Tibial nerve (tissue), 4 donors: ENCODE results near the gene BARX1. TPM values are rescaled to one million over a fixed set of nuclear protein-coding genes. Genes with fewer than 3 reads are reported as not detected.

Experiments used
- DNase-seq, 2 donors: peaks; one replicate each; pipeline ENCODE4 v3.0.0-alpha.2; 2019; ENCODE audit warnings: low spot score in 2 of 2
- H3K27ac ChIP-seq, 4 donors: fragments of 200-600 bp; sonication (generic) in 3 of 4; one replicate each; pipeline ENCODE4 v1.5.1; 2017 to 2019; ENCODE audit warnings: mild to moderate bottlenecking in 1 of 4
- H3K27me3 ChIP-seq, 2 donors: fragments of 200-600 bp; sonication (generic) in 1 of 2; one replicate each; pipeline versions ENCODE4 v1.5.1 to v1.6.0; 2017 to 2019
- H3K36me3 ChIP-seq, 3 donors: fragments of 200-600 bp; sonication (generic); one replicate each; pipeline ENCODE4 v1.5.1; 2018 to 2019
- H3K4me1 ChIP-seq, 4 donors: fragments of 200-600 bp; sonication (generic) in 3 of 4; one replicate each; pipeline ENCODE4 v1.5.1; 2017 to 2019
- H3K4me3 ChIP-seq, 4 donors: fragments of 200-600 bp; sonication (generic) in 3 of 4; one replicate each; pipeline ENCODE4 v1.5.1; 2017 to 2019; ENCODE audit warnings: mild to moderate bottlenecking in 1 of 4, moderate library complexity in 1 of 4
- H3K9me3 ChIP-seq, 4 donors: fragments of 200-600 bp; sonication (generic) in 3 of 4; one replicate each; pipeline ENCODE4 v1.5.1; 2017 to 2019
- EP300 ChIP-seq, 2 donors: sonication (generic); formaldehyde crosslinking; IDR thresholded peaks; one replicate each; pipeline ENCODE4 v1.6.1; 2017; ENCODE audit warnings: antibody characterized with exemption in 2 of 2, mild to moderate bottlenecking in 1 of 2
- POLR2A ChIP-seq, 2 donors: fragments of 450-650 bp; IDR thresholded peaks; one replicate each; pipeline ENCODE4 v1.6.1; 2017; ENCODE audit warnings: antibody characterized with exemption in 2 of 2, mild to moderate bottlenecking in 2 of 2, moderate library complexity in 2 of 2
- WGBS, 2 donors: methylation state at CpG; one replicate each; pipeline ENCODE4 v1.1.5; 2018; 5-methylcytosine and 5-hydroxymethylcytosine counted together
- total RNA-seq, 4 donors: library from RNA; depleted of rRNA; stranded (reverse); fragments of >200 nt; gene quantifications; one replicate each; pipeline ENCODE4 v1.1.0, GENCODE V29; 2016
- TF ChIP-seq, protein P1 (sequence below), 5 experiments: fragments of 200-600 bp in 3 of 5; fragments of 450-650 bp in 2 of 5; sonication (generic) in 3 of 5; IDR thresholded peaks; one replicate each; pipeline ENCODE4 v1.5.1; 2016 to 2019; ENCODE audit warnings: antibody characterized with exemption in 5 of 5, mild to moderate bottlenecking in 3 of 5, moderate library complexity in 2 of 5

The BARX1 gene
- total RNA-seq, 4 donors from 2014 or later: not detected

DNA sequence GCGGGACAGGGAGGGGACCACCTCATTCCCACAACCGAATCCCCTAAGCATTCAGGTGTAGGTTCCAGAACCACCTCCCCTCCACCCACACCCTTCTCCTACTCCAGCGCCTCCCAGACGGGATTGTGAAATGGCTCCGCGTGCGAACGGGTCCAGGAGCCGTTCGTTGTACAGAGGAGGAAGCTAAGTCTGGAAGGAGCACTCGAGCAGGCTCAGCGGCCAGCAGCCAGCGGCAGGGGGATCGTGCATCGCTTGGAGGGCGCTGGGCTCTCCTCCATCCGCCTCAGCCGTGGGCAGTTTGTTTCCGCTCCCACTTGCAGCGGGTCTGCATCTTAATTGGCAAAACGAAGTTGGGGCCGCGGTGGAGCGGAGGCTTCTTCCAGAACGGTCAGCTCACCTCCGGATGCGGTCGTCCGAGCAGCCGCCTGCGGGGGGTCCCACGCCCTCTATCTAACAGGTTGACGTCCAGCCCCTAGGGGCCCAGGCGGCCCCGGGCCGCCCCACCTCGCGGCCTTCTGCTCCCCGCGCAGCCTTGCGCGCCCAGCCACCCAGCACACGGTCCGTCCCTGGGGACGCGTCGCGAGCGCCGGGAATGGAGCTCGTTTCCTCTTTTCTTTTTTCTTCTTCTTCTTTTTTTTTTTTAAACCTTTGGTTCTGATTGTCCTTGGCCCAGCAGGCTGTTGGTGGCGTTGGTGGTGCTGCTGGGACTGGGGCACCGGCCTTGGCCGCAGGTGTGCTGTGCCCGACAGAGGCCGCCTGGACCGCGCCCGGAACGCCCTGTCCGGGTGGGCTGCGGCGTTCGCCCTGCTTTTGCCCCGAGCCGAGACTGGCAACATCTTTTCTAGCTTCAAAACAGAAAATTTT lies 3.9 kb upstream of the BARX1 start:
- Histone ChIP-seq H3K4me3 (peak overlapping the region in 3 of 4 donors; percentile 1 to 35 (median 10)), H3K36me3 (no peaks in the 10 kb centered on the region), H3K27ac (no peak overlapping the region), H3K9me3 (no peaks in the 10 kb centered on the region), H3K27me3 (peaks cover 3 to 74% of the 10 kb centered on the region in 2 donors), H3K4me1 (peaks cover 0 to 57% (median 28%) of the 10 kb centered on the region in 4 donors)
- TF ChIP-seq POLR2A (IDR thresholded peaks at IDR 0.05): no peak
- TF ChIP-seq EP300 (IDR thresholded peaks at IDR 0.05): no peak
- TF ChIP-seq, protein P1, sequence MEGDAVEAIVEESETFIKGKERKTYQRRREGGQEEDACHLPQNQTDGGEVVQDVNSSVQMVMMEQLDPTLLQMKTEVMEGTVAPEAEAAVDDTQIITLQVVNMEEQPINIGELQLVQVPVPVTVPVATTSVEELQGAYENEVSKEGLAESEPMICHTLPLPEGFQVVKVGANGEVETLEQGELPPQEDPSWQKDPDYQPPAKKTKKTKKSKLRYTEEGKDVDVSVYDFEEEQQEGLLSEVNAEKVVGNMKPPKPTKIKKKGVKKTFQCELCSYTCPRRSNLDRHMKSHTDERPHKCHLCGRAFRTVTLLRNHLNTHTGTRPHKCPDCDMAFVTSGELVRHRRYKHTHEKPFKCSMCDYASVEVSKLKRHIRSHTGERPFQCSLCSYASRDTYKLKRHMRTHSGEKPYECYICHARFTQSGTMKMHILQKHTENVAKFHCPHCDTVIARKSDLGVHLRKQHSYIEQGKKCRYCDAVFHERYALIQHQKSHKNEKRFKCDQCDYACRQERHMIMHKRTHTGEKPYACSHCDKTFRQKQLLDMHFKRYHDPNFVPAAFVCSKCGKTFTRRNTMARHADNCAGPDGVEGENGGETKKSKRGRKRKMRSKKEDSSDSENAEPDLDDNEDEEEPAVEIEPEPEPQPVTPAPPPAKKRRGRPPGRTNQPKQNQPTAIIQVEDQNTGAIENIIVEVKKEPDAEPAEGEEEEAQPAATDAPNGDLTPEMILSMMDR (IDR thresholded peaks at IDR 0.05): no peak
- no peak for DNase-seq
- WGBS, 2 donors: 5% methylated on average over 56 to 65 of the region's 66 CpGs

DNA sequence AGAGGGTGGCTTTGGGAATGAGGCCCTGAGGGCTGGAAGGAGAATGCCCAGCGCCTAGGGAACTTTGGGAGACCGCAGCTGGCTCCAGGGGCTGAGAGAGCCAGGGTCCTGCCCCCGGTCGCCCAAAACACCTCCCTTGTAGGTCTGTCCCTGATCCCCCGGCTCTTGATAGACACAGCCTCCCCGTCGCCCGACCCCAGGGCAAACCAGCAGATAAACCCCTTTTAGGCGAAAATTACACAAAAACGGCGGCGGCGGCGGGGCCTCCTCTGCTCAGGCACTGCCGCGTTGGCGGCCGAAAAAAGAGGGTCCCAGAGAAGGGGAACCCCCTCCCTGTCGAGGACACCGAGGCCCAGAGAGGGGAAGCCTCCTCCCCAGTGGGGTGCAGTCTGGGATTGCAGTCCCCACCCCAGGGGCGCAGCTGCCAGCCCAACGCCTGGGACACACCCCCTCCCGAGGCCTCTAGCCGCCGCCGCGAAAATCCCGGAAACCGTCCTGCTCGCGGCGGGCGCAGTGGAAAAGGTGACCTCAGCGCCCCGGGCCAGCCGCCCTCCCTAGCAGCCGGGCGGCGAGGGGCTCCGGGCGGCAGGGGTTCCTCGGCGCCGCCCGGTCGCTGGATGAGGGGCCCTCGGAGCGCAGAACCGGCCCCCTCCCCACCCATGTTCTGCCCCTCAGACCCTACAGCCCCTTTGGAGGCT lies 3.1 kb upstream of the BARX1 start:
- H3K36me3 ChIP-seq: no peaks in the 10 kb centered on the region
- no peaks in the 10 kb centered on the region for H3K9me3 ChIP-seq
- TF ChIP-seq POLR2A (IDR thresholded peaks at IDR 0.05): no peak
- TF ChIP-seq, protein P1 (IDR thresholded peaks at IDR 0.05): no peak
- no peak for TF ChIP-seq EP300 (IDR thresholded peaks at IDR 0.05)
- peaks cover 0 to 64% (median 30%) of the 10 kb centered on the region in 4 donors for H3K4me1 ChIP-seq
- peaks cover 3 to 82% of the 10 kb centered on the region in 2 donors for H3K27me3 ChIP-seq
- H3K27ac ChIP-seq: no peak overlapping the region
- DNase-seq: no peak
- WGBS, 2 donors: 18 to 46% methylated on average over 26 to 28 of the region's 49 CpGs
- H3K4me3 ChIP-seq: peak overlapping the region in 2 of 4 donors; percentile 10 to 35

DNA sequence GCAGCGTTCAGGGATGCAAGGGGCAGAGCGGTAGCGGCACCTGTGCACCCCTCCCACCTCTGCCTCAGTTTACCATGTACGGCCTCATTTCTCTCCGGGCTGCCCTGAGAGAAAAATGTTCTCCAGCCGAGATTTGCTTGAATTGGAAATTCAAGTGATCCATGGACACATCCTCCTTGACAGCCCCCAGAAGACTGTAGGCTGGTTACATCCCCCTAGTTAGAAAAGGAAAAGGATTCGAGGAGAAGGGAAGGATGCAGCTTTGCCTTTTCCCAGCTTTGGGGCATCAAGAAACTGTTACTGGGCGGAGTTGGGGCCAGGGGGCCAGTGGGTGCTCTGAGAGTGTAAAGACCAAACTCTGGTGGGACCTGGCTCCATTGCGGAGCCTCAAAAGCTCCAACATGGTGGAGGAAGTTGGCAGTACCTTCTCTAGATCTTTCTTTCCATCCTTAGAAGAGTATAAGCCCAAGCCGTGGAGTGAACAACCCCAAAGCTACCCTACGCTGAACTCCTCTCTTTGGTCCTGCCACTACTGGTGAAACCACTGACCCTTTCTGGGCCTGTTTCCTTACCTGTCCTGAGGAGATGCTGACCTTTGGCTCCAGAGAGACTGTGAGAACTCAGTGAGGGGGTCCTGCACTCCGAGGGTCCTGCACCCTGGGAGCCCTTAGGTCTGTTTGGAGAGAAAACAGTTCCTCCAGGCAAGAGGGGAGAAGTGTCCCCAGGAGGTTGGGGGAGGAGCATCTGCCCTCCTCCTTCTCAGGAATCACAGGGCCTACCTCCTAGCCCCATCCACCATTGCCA lies 1.0 kb upstream of the BARX1 start:
- Histone ChIP-seq H3K27me3 (peaks cover 3 to 96% of the 10 kb centered on the region in 2 donors), H3K9me3 (no peaks in the 10 kb centered on the region), H3K36me3 (no peaks in the 10 kb centered on the region), H3K4me1 (peaks cover 0 to 77% (median 49%) of the 10 kb centered on the region in 4 donors), H3K27ac (no peak overlapping the region), H3K4me3 (peak overlapping the region in 1 of 4 donors; percentile 42)
- WGBS, 2 donors: 33 to 39% methylated on average over 11 to 12 of the region's 12 CpGs
- no peak for DNase-seq
- TF ChIP-seq, protein P1 (IDR thresholded peaks at IDR 0.05): no peak
- TF ChIP-seq EP300 (IDR thresholded peaks at IDR 0.05): no peak

DNA sequence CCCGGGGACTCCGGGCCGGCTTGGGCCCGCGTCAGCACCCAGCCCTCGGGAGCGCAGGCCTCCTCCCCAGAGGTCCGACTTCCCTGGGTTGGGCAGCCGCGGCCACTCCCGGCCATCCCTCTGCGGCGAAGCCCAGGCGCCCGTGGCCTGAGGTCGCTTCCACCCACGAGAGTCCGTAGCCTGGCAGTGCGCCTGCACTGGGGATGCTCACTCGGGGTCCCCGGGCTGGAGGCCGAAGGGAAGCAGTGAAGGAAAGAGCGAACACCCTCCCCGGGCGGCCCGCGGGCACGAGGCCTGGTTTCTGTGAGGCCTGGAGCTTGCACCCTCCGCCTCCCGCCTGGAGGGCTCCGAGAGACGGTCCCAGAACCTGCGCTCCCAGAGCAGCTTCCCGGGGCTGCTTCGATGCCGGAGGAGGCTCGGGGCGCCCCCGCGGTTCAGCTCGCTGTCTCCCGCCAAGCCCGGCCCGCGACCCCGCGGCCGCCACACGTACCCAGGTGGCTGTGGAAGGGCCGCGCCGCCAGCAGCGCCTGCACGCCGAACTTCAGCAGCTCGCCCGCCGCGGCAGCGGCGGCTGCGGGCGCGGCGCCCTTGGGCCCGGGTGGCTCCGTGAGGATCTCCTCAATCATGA lies 607 bp downstream of the BARX1 start:
- no peaks in the 10 kb centered on the region for H3K36me3 ChIP-seq
- peak overlapping the region in 2 of 4 donors; percentile 11 to 37 for H3K4me3 ChIP-seq
- TF ChIP-seq, protein P1 (IDR thresholded peaks at IDR 0.05): no peak
- TF ChIP-seq POLR2A (IDR thresholded peaks at IDR 0.05) (no peak), EP300 (IDR thresholded peaks at IDR 0.05) (no peak)
- no peak overlapping the region for H3K27ac ChIP-seq
- DNase-seq: no peak
- H3K9me3 ChIP-seq: peaks cover 0 to 6% (median 0%) of the 10 kb centered on the region in 4 donors
- H3K27me3 ChIP-seq: peaks cover 0 to 96% of the 10 kb centered on the region in 2 donors
- peaks cover 0 to 76% (median 45%) of the 10 kb centered on the region in 4 donors for H3K4me1 ChIP-seq
- 4 to 8% methylated on average over 19 to 43 of the region's 67 CpGs for WGBS, 2 donors
